Activated B cell treated with CpG ODN at 0.5 μM for 24 hours (primary cell): ENCODE results near the gene SMG1. TPM values are rescaled to one million over a fixed set of nuclear protein-coding genes. Genes with fewer than 3 reads are reported as not detected.

Experiments
- ATAC-seq: fragments of 200-7000 bp; cut with Tn5 transposase; one replicate; pipeline ENCODE4 v1.10.0; 2021; ENCODE audit warnings: low read depth, mild to moderate bottlenecking, moderate library complexity
- CTCF ChIA-PET: fragments of 350-600 bp; sonication (Branson Sonifier 250); formaldehyde crosslinking; loops from one replicate; lab custom pipeline; 2021; ENCODE audit warnings: antibody characterized with exemption; lab: Charles Lee
- POLR2A ChIA-PET: fragments of 350-600 bp; sonication (Branson Sonifier 250); formaldehyde crosslinking; loops from one replicate; lab custom pipeline; 2021; ENCODE audit warnings: antibody characterized with exemption; lab: Charles Lee
- DNase-seq: peaks from one replicate; pipeline ENCODE4 v3.0.0; 2022
- H3K27ac Mint-ChIP-seq: one replicate; pipeline ENCODE4 v1.8.0; 2020; ENCODE audit warnings: mixed read lengths
- H3K27me3 Mint-ChIP-seq: one replicate; pipeline ENCODE4 v1.8.0; 2021; ENCODE audit warnings: mixed read lengths
- H3K36me3 Mint-ChIP-seq: one replicate; pipeline ENCODE4 v1.8.0; 2021; ENCODE audit warnings: low read depth, mixed read lengths
- H3K4me1 Mint-ChIP-seq: one replicate; pipeline ENCODE4 v1.8.0; 2021; ENCODE audit warnings: mixed read lengths
- H3K4me3 Mint-ChIP-seq: one replicate; pipeline ENCODE4 v1.8.0; 2020; ENCODE audit warnings: mild to moderate bottlenecking, mixed read lengths
- H3K9me3 Mint-ChIP-seq: one replicate; pipeline ENCODE4 v1.8.0; 2020; ENCODE audit warnings: mixed read lengths
- intact Hi-C: fragments of 100-400 bp; cut with micrococcal nuclease; formaldehyde crosslinking; loops from one replicate; pipeline ENCODE4 v1.15.1; 2024
- total RNA-seq: library from RNA; stranded (reverse); gene quantifications from 2 replicates; pipeline ENCODE4 v1.2.3, GENCODE V29; 2022
- TF ChIP-seq, protein P1 (sequence below): fragments of 200-600 bp; IDR thresholded peaks from one replicate; pipeline ENCODE4 v1.8.0; 2022; ENCODE audit warnings: antibody characterized with exemption, mild to moderate bottlenecking

Gene SMG1
- total RNA-seq, 1 donor from 2014 or later = 215 TPM

DNA sequence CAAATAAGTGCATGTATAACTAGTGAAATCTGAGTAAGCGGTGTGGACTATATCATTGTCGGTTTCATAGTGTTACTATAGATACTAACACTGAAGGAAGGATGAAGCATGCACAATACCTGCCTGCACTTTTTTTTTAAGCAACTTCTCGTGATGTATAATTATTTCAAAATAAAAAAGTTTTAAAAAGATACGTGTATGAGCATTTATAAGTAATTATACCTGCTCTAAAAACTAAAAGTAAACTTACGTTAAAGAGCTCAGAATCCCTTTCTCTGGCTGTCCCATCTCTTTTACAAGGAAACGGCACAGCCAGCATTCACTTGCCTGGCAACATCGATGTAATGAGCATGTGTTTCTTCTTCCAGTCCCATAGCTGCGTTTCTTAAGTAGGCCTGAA is 93.6 kb downstream of the SMG1 start:
- ChIA-PET CTCF (no interaction called here), POLR2A (no interaction called here)
- Mint-ChIP-seq H3K27me3 (no peaks in the 10 kb centered on the region), H3K36me3 (peaks cover 87% of the 10 kb centered on the region), H3K27ac (no peak overlapping the region), H3K4me1 (no peaks in the 10 kb centered on the region), H3K4me3 (no peak overlapping the region), H3K9me3 (no peaks in the 10 kb centered on the region)
- ATAC-seq = no peak
- no peak for DNase-seq
- TF ChIP-seq, protein P1, sequence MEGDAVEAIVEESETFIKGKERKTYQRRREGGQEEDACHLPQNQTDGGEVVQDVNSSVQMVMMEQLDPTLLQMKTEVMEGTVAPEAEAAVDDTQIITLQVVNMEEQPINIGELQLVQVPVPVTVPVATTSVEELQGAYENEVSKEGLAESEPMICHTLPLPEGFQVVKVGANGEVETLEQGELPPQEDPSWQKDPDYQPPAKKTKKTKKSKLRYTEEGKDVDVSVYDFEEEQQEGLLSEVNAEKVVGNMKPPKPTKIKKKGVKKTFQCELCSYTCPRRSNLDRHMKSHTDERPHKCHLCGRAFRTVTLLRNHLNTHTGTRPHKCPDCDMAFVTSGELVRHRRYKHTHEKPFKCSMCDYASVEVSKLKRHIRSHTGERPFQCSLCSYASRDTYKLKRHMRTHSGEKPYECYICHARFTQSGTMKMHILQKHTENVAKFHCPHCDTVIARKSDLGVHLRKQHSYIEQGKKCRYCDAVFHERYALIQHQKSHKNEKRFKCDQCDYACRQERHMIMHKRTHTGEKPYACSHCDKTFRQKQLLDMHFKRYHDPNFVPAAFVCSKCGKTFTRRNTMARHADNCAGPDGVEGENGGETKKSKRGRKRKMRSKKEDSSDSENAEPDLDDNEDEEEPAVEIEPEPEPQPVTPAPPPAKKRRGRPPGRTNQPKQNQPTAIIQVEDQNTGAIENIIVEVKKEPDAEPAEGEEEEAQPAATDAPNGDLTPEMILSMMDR = no peak
- intact Hi-C loops = no loop called here

DNA sequence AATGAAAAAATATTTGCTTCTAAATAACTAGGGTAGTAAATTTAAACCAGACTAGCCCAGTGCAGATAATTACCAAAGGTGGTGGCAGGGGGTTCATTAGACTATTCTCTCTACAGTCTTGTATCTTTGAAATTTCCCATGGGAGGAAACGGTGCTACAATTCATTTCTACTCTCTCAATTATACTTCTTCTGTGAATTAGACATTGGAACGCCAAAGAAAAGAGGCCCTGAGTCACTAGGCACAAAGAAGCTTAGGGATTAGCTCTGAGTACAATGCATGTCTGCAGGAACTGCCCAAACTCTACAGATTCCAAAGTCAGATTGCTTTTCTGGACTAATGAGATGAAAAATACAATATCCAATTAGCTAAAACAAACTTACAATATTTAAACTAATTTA is 94.2 kb downstream of the SMG1 start:
- peaks cover 83% of the 10 kb centered on the region for H3K36me3 Mint-ChIP-seq
- DNase-seq (no peak), ATAC-seq (no peak)
- no peaks in the 10 kb centered on the region for H3K4me1 Mint-ChIP-seq
- no peaks in the 10 kb centered on the region for H3K27me3 Mint-ChIP-seq
- intact Hi-C loops = no loop called here
- H3K9me3 Mint-ChIP-seq = no peaks in the 10 kb centered on the region
- TF ChIP-seq, protein P1 = no peak
- H3K27ac Mint-ChIP-seq = no peak overlapping the region
- H3K4me3 Mint-ChIP-seq = no peak overlapping the region
- POLR2A ChIA-PET = no interaction called here
- CTCF ChIA-PET = no interaction called here

DNA sequence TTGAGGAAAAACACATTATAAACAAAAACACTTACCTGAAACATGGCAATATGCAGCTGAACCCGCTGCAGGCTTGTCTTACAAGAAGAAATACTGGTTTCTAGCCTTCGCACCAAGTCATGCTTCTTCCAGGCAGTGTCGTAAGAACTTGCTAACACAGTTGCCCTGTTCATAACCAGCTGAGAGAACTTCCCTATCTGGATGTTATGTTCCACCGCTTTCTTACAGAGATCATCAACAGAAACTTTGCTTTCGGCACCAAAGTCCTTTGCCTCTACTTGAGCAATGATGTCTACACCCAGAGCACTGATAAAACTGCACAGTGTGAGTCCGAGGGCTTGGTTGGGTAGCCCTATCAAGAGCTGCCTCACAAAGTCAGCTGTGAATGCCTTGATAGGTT is 97.0 kb downstream of the SMG1 start:
- Mint-ChIP-seq H3K9me3 (no peaks in the 10 kb centered on the region), H3K4me1 (no peaks in the 10 kb centered on the region), H3K36me3 (peaks cover 59% of the 10 kb centered on the region), H3K27ac (no peak overlapping the region), H3K4me3 (no peak overlapping the region), H3K27me3 (no peaks in the 10 kb centered on the region)
- CTCF ChIA-PET = interaction anchor here (1.6 kb wide), 1 partner anchor 28 kb away, joined by 3 read pairs; the partner anchor contains the start of gene ARL6IP1
- ATAC-seq = no peak
- POLR2A ChIA-PET = no interaction called here
- intact Hi-C loops = no loop called here
- TF ChIP-seq, protein P1 = no peak
- DNase-seq = no peak

DNA sequence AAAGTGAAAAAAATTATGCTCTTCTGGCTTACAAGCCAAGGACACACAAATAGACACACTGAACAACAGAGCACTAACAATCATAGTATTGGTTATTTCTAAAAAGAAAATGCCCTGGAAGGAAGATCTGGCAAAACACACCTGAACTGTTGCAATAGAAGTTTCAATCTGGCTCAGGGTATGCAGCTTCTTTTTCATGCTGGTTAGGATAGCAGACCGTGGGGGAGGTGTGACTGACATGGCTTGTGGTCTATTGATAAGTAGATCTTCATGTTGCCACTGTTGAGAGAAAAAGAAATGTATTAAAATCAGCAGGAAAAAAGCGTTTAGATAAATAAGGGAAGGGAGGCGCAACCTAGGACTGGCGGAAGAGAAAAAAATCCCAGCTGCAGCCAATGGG is 98.3 kb downstream of the SMG1 start:
- ATAC-seq = no peak
- Mint-ChIP-seq H3K4me1 (no peaks in the 10 kb centered on the region), H3K27me3 (no peaks in the 10 kb centered on the region), H3K27ac (no peak overlapping the region), H3K4me3 (no peak overlapping the region), H3K36me3 (peaks cover 50% of the 10 kb centered on the region), H3K9me3 (no peaks in the 10 kb centered on the region)
- TF ChIP-seq, protein P1 = no peak
- intact Hi-C loops = no loop called here
- POLR2A ChIA-PET = no interaction called here
- CTCF ChIA-PET = interaction anchor here (1.6 kb wide), 1 partner anchor 26 kb away, joined by 3 read pairs; the partner anchor contains the start of gene ARL6IP1
- DNase-seq = no peak

DNA sequence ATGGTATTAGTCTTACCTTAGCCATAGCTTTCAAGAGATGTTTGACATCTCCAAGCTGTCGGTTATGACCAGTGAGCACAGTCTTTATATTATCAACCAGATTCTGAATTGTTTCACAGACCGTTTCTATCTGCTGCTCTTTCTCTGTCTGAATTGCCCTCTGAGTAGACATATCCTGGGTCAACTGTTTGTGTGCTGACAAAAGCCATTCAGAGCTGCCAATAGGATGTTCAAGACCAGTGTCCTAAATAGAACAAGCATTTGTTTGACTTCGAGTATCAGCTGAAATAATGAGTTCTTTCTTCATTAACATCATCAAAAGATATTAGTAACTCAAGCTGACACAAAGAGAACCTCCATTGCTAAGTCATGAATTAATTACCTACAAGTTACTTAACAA is 109.9 kb downstream of the SMG1 start:
- POLR2A ChIA-PET = no interaction called here
- H3K27ac Mint-ChIP-seq = no peak overlapping the region
- peaks cover 69% of the 10 kb centered on the region for H3K36me3 Mint-ChIP-seq
- H3K4me1 Mint-ChIP-seq = peaks cover 5% of the 10 kb centered on the region
- TF ChIP-seq, protein P1 = no peak
- no peak for ATAC-seq
- H3K4me3 Mint-ChIP-seq = no peak overlapping the region
- no peaks in the 10 kb centered on the region for H3K9me3 Mint-ChIP-seq
- no peak for DNase-seq
- intact Hi-C loops = no loop called here
- no peaks in the 10 kb centered on the region for H3K27me3 Mint-ChIP-seq
- CTCF ChIA-PET = no interaction called here
